NCI-H1436 (cell line): ENCODE measurements around the gene MEIS2.

Experiments
- DNase-seq: peaks from one replicate; lab custom pipeline; 2025; lab: John Stamatoyannopoulos, UW

MEIS2 gene

DNA sequence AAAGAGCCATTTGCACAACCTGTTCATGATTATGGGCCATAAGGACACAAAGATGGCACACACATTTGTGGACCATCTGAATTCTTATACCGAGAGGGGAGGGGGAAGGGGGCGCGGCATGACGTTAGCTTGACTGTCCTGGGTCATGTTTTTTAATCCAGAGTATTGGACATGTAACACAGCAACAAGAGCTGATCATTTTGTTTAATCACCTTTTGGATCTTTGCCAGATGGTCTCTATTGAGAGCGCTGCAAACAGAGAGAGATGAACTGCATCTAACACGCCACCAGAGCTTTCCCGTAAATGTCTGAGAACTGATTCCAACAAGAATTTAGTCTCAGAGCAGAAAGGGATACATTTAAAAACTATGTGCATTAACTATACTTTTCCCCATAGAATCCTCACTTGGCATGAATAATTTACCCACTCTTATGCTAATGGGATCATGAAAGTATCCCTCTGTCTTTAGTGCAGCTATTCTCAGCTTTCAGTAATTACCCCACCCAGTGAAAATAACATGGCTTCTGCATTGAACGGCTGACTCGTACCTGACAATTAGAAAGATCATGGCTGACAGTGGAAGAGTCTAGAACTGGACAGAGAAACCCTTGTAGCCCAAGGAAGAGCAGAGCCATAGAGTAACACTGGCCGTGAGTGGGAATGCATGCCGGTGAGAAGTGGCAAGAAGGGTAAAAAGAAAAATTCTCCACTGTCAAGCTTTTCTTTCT is 22.6 kb downstream of the MEIS2 start:
- DNase-seq = peak; percentile 22

- DNase-seq = no peak
Measured at GRCh38 chr15:37076543-37076942, 23.8 kb downstream of the MEIS2 start.

DNA sequence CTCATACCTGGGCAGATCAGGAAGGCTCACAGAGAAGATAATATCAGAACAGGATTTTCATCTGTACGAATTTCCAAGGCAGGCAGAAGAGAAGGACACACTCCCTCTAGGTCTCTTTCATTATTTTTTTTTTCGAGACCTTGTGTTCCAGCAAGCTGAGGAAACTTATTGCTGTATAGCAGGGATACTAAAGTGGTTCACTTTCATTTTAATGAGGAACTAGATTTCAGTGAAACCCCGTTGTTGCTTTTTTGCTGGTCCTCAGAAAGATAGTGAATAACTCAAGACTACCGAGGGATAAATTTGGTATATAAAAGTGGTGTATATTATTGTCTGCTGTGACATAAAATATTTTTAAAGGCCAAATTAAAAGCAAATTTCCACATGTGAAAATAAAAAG is 24.6 kb downstream of the MEIS2 start:
- DNase-seq = no peak

GRCh38 chr15:37072181-37072580 is 28.2 kb downstream of the MEIS2 start:
- no peak for DNase-seq

DNA sequence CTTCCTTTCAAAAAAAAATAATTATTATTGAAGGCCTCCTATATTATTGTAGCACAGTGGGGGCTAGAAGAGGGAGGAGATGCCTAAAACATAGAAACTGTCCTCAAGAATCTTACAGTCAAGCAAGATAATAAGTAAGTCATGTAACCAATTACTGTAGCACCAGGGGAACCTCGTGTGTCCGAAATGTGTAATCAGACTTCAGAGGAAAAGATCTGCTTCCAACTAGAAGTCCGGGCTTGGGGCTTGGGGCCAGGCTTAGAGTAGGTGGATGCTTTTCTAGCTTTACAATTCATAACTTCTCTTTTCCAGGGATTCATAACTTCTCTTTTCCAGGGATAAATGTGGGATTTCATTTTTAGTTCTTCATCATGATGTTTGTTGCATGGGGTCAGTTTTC is 29.2 kb downstream of the MEIS2 start:
- no peak for DNase-seq

GRCh38 chr15:37070686-37071085 is 29.7 kb downstream of the MEIS2 start:
- no peak for DNase-seq

DNA sequence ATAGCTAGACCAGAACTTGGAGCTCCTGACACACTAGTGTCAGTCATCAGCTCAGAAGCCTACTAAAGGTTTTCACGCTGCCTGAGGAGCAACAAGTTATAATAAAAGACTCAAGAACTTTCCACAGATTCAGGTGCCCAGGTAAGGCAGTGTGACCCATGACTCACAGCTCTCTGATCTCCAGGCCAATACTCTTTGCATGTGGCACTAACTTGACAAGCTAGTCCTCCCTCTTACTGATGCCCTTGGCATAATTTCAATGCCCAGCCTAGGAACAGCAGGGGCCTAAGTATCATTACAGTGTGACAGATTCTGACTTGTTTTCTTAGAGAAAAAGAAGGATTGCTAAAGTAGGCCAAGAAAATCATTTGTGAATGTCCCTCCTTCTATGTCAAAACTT is 38.4 kb downstream of the MEIS2 start:
- DNase-seq = no peak

GRCh38 chr15:37059086-37059485 is 41.3 kb downstream of the MEIS2 start:
- DNase-seq = no peak

- no peak for DNase-seq
Measured at GRCh38 chr15:37058316-37058985, 41.9 kb downstream of the MEIS2 start.

DNA sequence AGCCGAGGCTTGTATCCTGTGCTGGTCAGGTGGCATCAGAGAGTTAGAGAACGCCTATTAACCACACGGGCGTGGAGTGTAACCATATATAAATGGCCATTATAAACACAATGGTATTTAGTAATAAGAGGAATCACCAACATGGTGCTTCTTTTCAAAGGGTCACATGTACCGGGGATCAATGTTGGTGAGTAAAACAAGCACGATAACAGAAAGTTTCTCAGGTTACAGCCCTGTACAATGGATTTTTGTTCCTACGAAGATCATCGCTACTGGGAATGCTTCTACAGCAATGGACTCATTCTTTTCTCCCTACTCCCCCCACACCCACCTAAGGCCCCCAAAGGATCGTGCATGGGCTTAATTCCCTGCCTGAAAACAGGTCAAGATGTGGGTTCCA is 42.5 kb downstream of the MEIS2 start:
- DNase-seq = no peak

DNA sequence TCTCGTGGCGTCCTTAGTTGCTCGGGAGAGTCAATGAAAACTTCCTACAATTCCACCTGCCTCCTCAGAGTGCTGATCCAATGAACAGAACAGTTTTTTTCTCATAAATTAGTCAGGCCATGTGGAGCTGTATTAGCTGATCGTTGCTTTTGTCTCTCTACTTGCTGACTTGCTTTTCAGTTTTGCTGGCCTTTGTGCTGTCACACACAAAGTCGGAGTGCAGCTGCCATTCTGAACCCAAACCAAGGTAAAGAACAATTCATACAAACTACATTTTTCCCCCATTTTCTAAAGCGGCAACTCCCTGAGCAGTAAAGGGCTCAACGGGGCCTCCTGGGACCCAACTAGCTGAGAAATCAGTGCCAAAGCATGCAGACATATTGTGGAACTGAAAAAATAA is 43.1 kb downstream of the MEIS2 start:
- DNase-seq = no peak

DNA sequence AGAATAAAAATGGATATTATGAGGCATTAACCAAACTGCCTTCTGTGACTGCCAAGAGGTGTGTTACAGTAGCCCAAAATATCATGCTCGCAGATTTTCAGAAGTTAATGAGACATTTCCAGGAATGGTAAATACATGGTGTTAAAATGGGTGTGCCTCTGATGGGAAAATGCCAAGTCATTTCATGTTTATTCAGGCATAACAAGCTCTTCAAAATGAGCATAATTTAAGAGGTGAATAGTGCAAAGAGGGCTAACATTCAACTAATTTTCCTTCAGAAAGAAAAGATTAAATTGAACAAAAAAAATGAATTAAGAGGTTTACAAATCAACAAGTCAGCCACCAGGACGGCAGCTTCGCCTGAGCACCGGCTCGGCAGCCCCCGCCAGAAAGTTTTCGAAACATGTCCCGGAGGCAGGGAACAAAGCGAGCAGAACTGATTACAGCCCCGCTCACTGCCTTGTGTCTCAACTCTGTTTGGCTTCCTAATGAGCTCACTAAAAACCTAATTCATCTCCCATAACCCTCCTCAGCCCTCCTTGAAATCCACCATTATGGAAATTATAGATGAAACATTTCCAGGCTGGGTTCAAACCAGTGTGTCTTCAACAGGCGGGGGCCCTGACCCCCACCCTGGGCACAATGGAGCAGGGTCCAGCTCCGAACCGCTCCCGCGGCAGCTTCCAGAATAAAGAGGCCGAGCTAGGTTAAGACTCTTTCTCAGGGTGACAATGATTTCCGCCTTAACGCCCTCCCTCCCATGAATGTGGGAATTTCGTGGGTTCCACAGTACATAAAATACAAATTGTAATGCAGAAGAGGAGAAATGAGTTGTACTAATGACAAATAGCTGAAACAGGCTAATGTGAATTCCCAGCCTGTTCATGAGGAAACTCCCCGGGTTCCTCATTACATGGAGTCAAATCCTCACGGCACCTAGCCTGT is 43.9 kb downstream of the MEIS2 start:
- peak; percentile 34 for DNase-seq

DNA sequence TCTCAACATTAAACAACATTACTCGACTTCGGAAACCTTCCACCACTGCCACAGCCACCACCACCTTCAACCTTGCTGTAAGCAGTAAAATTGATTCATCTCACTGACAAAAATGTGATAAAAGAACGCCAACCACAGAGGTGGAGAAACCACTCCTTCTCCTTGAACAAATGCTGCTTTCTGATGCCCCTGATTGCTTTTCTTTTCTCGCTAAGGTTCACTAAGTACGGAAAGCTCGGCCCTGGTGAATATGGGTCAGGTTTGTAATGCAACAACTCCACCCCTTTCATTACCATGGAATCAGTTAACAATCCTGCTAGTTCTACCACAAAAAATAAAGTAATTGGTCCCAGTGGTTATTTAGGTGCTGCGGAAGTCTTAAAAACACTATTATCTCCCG is 44.9 kb downstream of the MEIS2 start:
- DNase-seq = no peak

GRCh38 chr15:37054336-37054735 is 46.0 kb downstream of the MEIS2 start:
- DNase-seq = no peak

DNA sequence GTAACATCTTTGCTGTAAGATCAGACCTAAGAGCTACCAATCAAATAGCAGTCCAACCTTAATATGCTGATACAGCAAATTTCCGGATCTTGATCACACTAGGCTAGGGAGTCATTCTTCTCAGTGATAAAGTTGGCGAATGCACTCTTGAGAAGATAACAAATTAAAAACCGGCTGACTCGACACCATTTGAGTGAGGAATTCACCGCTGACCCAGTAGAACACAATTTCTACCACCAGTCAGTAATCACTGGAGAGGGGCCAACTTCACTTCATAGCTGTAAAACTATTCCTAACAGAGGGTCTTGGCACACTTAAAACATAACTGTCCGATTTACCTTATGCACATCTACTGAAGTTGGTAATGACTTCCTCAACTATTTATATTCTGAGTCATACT is 47.2 kb downstream of the MEIS2 start:
- DNase-seq = no peak

- DNase-seq = no peak
Measured at GRCh38 chr15:37050345-37050744, 50.0 kb downstream of the MEIS2 start.

DNA sequence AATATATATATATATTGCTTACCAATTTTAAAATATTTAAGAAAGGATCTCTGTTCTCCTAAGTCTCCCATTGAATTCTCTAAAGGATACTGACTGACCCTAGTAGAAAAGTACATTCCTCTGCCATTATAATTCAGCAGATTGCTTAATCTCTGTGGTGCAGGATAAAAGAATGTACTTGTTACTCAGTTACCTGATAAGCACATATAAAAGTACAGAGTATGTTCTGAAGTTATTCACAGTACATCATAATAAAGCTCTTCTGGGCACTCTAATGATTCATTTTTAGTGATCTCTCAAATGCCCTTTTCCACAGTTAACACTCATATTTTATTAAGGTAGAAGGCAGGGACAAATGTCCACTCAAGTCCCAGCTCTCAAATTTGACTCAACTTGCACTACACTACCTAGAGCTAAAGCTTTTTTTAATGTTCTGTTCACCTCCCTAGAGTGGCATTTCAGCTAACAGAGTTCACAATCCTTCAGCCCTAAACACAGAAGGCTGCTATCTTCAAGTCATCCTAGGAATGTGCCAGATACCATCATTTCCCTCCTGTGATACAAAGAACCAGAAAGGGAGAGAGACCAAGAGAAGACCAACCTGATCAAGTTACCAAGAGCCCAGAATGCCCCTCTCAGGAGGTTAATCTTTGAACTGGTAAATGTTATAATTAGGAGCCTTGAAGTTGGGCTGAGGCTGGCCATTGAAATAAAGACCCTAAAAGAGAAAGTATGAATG is 53.3 kb downstream of the MEIS2 start:
- no peak for DNase-seq

- no peak for DNase-seq
Measured at GRCh38 chr15:37045859-37046740, 54.2 kb downstream of the MEIS2 start.

DNA sequence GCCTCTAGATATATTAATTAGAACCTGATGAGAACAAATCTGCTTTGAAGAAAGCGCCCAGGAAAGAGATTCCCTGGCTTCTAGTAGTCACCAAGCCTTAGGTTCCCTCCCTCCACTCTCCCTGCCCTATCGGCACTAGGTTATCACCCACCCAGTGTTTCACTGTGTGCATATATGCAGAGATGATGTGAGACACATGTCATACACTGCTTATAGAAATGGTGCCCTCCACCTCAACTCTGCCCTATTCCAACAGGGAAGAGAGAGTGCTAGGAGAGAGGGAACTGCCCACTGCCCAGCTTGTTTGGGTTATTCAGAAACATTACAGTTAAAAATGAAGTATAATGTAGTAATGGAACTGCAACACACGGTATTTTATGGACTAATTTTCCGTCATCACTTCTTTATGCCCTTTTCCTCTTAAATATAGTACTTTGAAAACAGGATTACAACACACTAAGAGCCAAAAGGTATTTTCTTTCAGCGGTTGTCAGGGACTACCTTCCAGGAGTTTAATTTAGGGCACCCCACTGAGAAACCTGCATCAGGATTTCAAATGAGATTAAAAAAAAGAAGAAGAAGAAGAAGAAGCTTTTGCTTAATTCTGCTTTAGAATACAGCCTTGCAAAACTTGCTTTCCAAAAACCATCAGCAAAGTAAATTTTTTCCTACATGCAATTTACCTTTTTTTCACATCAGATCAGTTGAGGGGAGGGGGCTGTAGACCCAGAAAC is 55.3 kb downstream of the MEIS2 start:
- no peak for DNase-seq

GRCh38 chr15:37041836-37042235 is 58.5 kb downstream of the MEIS2 start:
- no peak for DNase-seq
